Bone marrow (tissue), 2 donors: ENCODE measurements around the gene EFHC2.

ENCODE experiments used
- DNase-seq, 2 donors: peaks; one replicate each; lab custom pipeline; 2025; lab: John Stamatoyannopoulos, UW

The EFHC2 gene

GRCh38 chrX:44343412-44344141, at the start of gene EFHC2:
Gene EFHC2 (minus strand): TSS chrX:44343672. CDS start chrX:44343588, 84 bp downstream.
- DNase-seq, result peak in 1 of 2 donors; percentile 3

- no peak for DNase-seq
Measured at GRCh38 chrX:44392767-44393166, 49.3 kb upstream of the EFHC2 start.

GRCh38 chrX:44384688-44385338, 41.3 kb upstream of the EFHC2 start:
- DNase-seq, result no peak

GRCh38 chrX:44382871-44383270, 39.4 kb upstream of the EFHC2 start:
- no peak for DNase-seq

GRCh38 chrX:44352758-44353157, 9.3 kb upstream of the EFHC2 start:
- DNase-seq, result no peak

- no peak for DNase-seq
Measured at GRCh38 chrX:44349561-44349960, 6.1 kb upstream of the EFHC2 start.

GRCh38 chrX:44344687-44345086, 1.2 kb upstream of the EFHC2 start:
- DNase-seq, result peak in 1 of 2 donors; percentile 73

- DNase-seq, result peak in 1 of 2 donors; percentile 0
Measured at GRCh38 chrX:44344194-44344593, 722 bp upstream of the EFHC2 start.

GRCh38 chrX:44342866-44343265, 606 bp downstream of the EFHC2 start:
- DNase-seq, result no peak

- no peak for DNase-seq
Measured at GRCh38 chrX:44338361-44338760, 5.1 kb downstream of the EFHC2 start.

- DNase-seq, result no peak
Measured at GRCh38 chrX:44332437-44332836, 11.0 kb downstream of the EFHC2 start.

- no peak for DNase-seq
Measured at GRCh38 chrX:44330227-44330626, 13.2 kb downstream of the EFHC2 start.

- no peak for DNase-seq
Measured at GRCh38 chrX:44319550-44319949, 23.9 kb downstream of the EFHC2 start.

GRCh38 chrX:44317181-44317580, 26.3 kb downstream of the EFHC2 start:
- DNase-seq, result no peak

GRCh38 chrX:44314808-44315207, 28.7 kb downstream of the EFHC2 start:
- no peak for DNase-seq

GRCh38 chrX:44314259-44314734, 29.2 kb downstream of the EFHC2 start:
- DNase-seq, result peak in 1 of 2 donors; percentile 48

- no peak for DNase-seq
Measured at GRCh38 chrX:44312421-44312820, 31.1 kb downstream of the EFHC2 start.

- DNase-seq, result no peak
Measured at GRCh38 chrX:44310227-44310626, 33.2 kb downstream of the EFHC2 start.

GRCh38 chrX:44308869-44309268, 34.6 kb downstream of the EFHC2 start:
- no peak for DNase-seq

- no peak for DNase-seq
Measured at GRCh38 chrX:44306356-44306755, 37.1 kb downstream of the EFHC2 start.

GRCh38 chrX:44305921-44306320, 37.6 kb downstream of the EFHC2 start:
- no peak for DNase-seq

- no peak for DNase-seq
Measured at GRCh38 chrX:44303119-44303518, 40.4 kb downstream of the EFHC2 start.

- no peak for DNase-seq
Measured at GRCh38 chrX:44299177-44299576, 44.3 kb downstream of the EFHC2 start.
